ENCODE measurements around the gene PPFIBP2. TPM values are rescaled to one million over a fixed set of nuclear protein-coding genes. Genes with fewer than 3 reads are reported as not detected.

The PPFIBP2 gene
- total and polyA plus RNA-seq, 2 of the 13 experiments (the other 11 are each of a cell fraction or from before 2014, with no cell fraction given): 15.0 to 52.5 TPM

- no peak for ATAC-seq
- CTCF ChIA-PET (ENCODE audit: low intra/inter-chr PET ratio, low total read pairs): no interaction called here
- H3K9me3 ChIP-seq (ENCODE audit: low read length): no peaks in the 10 kb centered on the region
- peaks cover 15% of the 10 kb centered on the region; the same call in 1 of the 2 replicates for H3K4me1 ChIP-seq (ENCODE audit: insufficient read depth, low read length)
- POLR2A ChIA-PET: no interaction called here
- WGBS (ENCODE audit: low lambda C conversion rate): 29% methylated on average over 3 of the region's 3 CpGs
- BruUV-seq (replicated peaks): no TSS peak
- no peak overlapping the region for H3K4me2 ChIP-seq (ENCODE audit: low read depth, low read length)
- peaks cover 1 to 13% of the 10 kb centered on the region in 2 experiments; a peak in 1 of 5 replicates for H3K27me3 ChIP-seq (ENCODE audit: control insufficient read depth in 1 of 2, insufficient read depth in 2 of 2, low read length in 2 of 2)
- no peaks in the 10 kb centered on the region for H4K20me1 ChIP-seq (ENCODE audit: insufficient read depth, low read length)
- intact Hi-C loops (cut with micrococcal nuclease; ENCODE audit: unreplicated experiment): no loop called here
- no peak for FAIRE-seq
- no peak overlapping the region for H3K4me3 ChIP-seq (replicated peaks in 1 of 3; ENCODE audit: insufficient read depth in 1 of 3, low read depth in 2 of 3, low read length in 3 of 3)
- no peak overlapping the region for H3K27ac ChIP-seq (ENCODE audit: extremely low read length, insufficient read depth, low read length)
- no peak for DNase-seq (ENCODE audit: low spot score)
- in situ Hi-C loops (cut with HindIII; ENCODE audit: extremely low pct_ligation_motif_present, low pct_unique_long_range_greater_than_20kb): no loop called here
- no peak overlapping the region for H2AFZ ChIP-seq (ENCODE audit: low read length)
- TF ChIP-seq CENPX (CRISPR knock-in tag; IDR thresholded peaks at IDR 0.05) (no peak), MED1 (CRISPR knock-in tag; IDR thresholded peaks at IDR 0.05) (no peak), ZNF616 (CRISPR knock-in tag; IDR thresholded peaks at IDR 0.05; ENCODE audit: low read depth) (no peak), ZNF768 (CRISPR knock-in tag; IDR thresholded peaks at IDR 0.05) (no peak), FOXO1 (CRISPR knock-in tag; IDR thresholded peaks at IDR 0.05) (no peak), HMGXB4 (CRISPR knock-in tag; IDR thresholded peaks at IDR 0.05; ENCODE audit: borderline replicate concordance in 1 of 2, low read depth in 1 of 2) (no peak), GMEB2 (CRISPR knock-in tag; IDR thresholded peaks at IDR 0.05; ENCODE audit: low read depth) (no peak)
- no peaks in the 10 kb centered on the region for H3K36me3 ChIP-seq (replicated peaks in 1 of 2; ENCODE audit: control insufficient read depth in 1 of 2, insufficient read depth in 2 of 2, low read length in 2 of 2)
- no peaks in the 10 kb centered on the region for H3K79me2 ChIP-seq (ENCODE audit: insufficient read depth, low read length)
- H3K9ac ChIP-seq (ENCODE audit: insufficient read depth, low read depth, low read length): no peak overlapping the region
These were observed 29.2 kb upstream of the PPFIBP2 start for GRCh38 chr11:7484645-7485044.
